Activated effector memory CD4-positive, alpha-beta T cell treated with Interleukin-2 at 50 U/mL for 16 hours (primary cell): ENCODE results near the gene ILDR1.
"Not testable (repeated sequence)": the region's sequence is repeated elsewhere in the genome, so short reads cannot be mapped to it uniquely, and the experiment has no call there.

Source experiments
- DNase-seq: peaks from one replicate; pipeline ENCODE4 v3.0.0-alpha.2; 2020

Gene ILDR1

GRCh38 chr3:121938141-121938855 is 83.7 kb downstream of the ILDR1 start:
- not testable (repeated sequence) for DNase-seq
